Osteocyte (in vitro differentiated cells): ENCODE data around the gene BTRC. TPM values are rescaled to one million over a fixed set of nuclear protein-coding genes. Genes with fewer than 3 reads are reported as not detected.

Source experiments
- DNase-seq: peaks from one replicate; pipeline ENCODE4 v3.0.0; 2021; ENCODE audit warnings: mixed read lengths; ENCODE audit not compliant: unreplicated experiment; ENCODE audit errors: extremely low spot score
- H3K27ac Mint-ChIP-seq: one replicate; pipeline ENCODE4 v1.8.0; 2021; ENCODE audit warnings: mild to moderate bottlenecking, mixed read lengths; ENCODE audit not compliant: unreplicated experiment
- H3K27me3 Mint-ChIP-seq: one replicate; pipeline ENCODE4 v1.8.0; 2021; ENCODE audit warnings: mixed read lengths; ENCODE audit not compliant: unreplicated experiment
- H3K36me3 Mint-ChIP-seq: one replicate; pipeline ENCODE4 v1.8.0; 2021; ENCODE audit warnings: mixed read lengths; ENCODE audit not compliant: unreplicated experiment
- H3K4me1 Mint-ChIP-seq: one replicate; pipeline ENCODE4 v1.8.0; 2021; ENCODE audit warnings: mixed read lengths; ENCODE audit not compliant: unreplicated experiment
- H3K4me3 Mint-ChIP-seq: one replicate; pipeline ENCODE4 v1.8.0; 2021; ENCODE audit warnings: mild to moderate bottlenecking, moderate library complexity, mixed read lengths; ENCODE audit not compliant: unreplicated experiment
- H3K9me3 Mint-ChIP-seq: one replicate; pipeline ENCODE4 v1.8.0; 2021; ENCODE audit warnings: mixed read lengths; ENCODE audit not compliant: unreplicated experiment
- total RNA-seq: library from RNA; stranded (reverse); gene quantifications from 2 replicates; pipeline ENCODE4 v1.2.1, GENCODE V29; 2021
- TF ChIP-seq, protein P1 (sequence below): fragments of 200-600 bp; sonication (generic); IDR thresholded peaks from 2 replicates; pipeline ENCODE4 v1.5.0; 2021; ENCODE audit warnings: antibody characterized with exemption, mild to moderate bottlenecking, moderate library complexity

Gene BTRC
- total RNA-seq, 1 donor from 2014 or later = 28.9 TPM

DNA sequence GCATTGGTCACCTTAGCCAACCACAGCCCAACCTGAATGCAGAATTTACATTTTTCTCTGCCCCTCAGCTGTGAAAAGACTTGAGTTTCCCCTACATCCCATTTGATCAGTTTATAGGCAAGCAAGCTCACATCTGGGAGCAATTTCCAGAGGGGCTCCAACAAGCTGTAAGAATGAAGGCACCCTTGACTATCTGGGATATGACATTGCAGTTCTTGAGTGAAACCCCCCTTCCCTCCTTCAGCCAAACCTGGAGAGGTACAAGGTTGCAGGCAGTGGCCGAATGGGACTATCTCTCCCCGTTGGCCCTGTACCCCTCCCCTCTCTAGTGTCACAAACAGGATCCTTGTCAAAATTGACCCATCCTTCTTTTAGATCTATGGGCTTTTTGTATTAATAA, 203.6 kb downstream of the BTRC start:
- H3K4me3 Mint-ChIP-seq = no peak overlapping the region
- no peak for DNase-seq
- H3K27ac Mint-ChIP-seq = no peak overlapping the region
- peaks cover 22% of the 10 kb centered on the region for H3K36me3 Mint-ChIP-seq
- peaks cover 7% of the 10 kb centered on the region for H3K4me1 Mint-ChIP-seq
- no peaks in the 10 kb centered on the region for H3K27me3 Mint-ChIP-seq
- no peaks in the 10 kb centered on the region for H3K9me3 Mint-ChIP-seq
- TF ChIP-seq, protein P1, sequence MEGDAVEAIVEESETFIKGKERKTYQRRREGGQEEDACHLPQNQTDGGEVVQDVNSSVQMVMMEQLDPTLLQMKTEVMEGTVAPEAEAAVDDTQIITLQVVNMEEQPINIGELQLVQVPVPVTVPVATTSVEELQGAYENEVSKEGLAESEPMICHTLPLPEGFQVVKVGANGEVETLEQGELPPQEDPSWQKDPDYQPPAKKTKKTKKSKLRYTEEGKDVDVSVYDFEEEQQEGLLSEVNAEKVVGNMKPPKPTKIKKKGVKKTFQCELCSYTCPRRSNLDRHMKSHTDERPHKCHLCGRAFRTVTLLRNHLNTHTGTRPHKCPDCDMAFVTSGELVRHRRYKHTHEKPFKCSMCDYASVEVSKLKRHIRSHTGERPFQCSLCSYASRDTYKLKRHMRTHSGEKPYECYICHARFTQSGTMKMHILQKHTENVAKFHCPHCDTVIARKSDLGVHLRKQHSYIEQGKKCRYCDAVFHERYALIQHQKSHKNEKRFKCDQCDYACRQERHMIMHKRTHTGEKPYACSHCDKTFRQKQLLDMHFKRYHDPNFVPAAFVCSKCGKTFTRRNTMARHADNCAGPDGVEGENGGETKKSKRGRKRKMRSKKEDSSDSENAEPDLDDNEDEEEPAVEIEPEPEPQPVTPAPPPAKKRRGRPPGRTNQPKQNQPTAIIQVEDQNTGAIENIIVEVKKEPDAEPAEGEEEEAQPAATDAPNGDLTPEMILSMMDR = no peak

DNA sequence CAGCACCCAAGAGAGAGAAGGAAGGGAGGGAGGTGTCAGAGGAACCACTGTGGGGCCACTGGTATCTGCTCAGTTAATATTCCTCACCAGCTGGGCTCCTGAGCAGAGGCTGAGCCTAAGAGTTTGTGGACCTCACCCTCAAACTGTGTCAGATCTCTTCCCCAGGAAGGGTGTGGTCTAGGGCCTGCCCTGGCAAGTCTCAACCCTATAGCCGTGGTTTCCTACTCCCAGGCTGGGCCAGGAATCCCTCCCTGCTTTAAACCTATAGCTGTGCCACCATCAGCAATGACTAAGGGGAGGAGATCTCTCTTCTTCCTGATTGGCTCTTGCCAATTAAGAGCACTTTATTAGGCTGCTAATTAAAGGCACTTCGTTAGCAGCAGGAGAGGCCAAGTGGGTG, 204.2 kb downstream of the BTRC start:
- no peaks in the 10 kb centered on the region for H3K27me3 Mint-ChIP-seq
- H3K4me3 Mint-ChIP-seq = no peak overlapping the region
- TF ChIP-seq, protein P1 = no peak
- no peaks in the 10 kb centered on the region for H3K9me3 Mint-ChIP-seq
- DNase-seq = peak; percentile 69
- no peak overlapping the region for H3K27ac Mint-ChIP-seq
- H3K4me1 Mint-ChIP-seq = peaks cover 7% of the 10 kb centered on the region
- H3K36me3 Mint-ChIP-seq = peaks cover 18% of the 10 kb centered on the region

- peak; percentile 72 for DNase-seq
- TF ChIP-seq, protein P1 = no peak
- no peak overlapping the region for H3K4me3 Mint-ChIP-seq
- H3K9me3 Mint-ChIP-seq = no peaks in the 10 kb centered on the region
- H3K4me1 Mint-ChIP-seq = peaks cover 7% of the 10 kb centered on the region
- no peaks in the 10 kb centered on the region for H3K27me3 Mint-ChIP-seq
- H3K27ac Mint-ChIP-seq = no peak overlapping the region
- H3K36me3 Mint-ChIP-seq = peaks cover 14% of the 10 kb centered on the region
Measured at GRCh38 chr10:101558671-101559595, 205.0 kb downstream of the BTRC start.

GRCh38 chr10:101559596-101560297, 205.8 kb downstream of the BTRC start:
- no peak overlapping the region for H3K27ac Mint-ChIP-seq
- TF ChIP-seq, protein P1 = no peak
- peaks cover 7% of the 10 kb centered on the region for H3K4me1 Mint-ChIP-seq
- no peaks in the 10 kb centered on the region for H3K27me3 Mint-ChIP-seq
- H3K36me3 Mint-ChIP-seq = peaks cover 8% of the 10 kb centered on the region
- peak; percentile 66 for DNase-seq
- H3K4me3 Mint-ChIP-seq = no peak overlapping the region
- H3K9me3 Mint-ChIP-seq = no peaks in the 10 kb centered on the region
